Limb (tissue), 2 donors: ENCODE results near the gene OLIG1.

Experiments
- DNase-seq, 2 donors: peaks; one replicate each; pipeline ENCODE4 v3.0.0-alpha.2; 2016; ENCODE audit errors: extremely low spot score in 2 of 2

Gene OLIG1

GRCh38 chr21:33063375-33063883 is 6.5 kb upstream of the OLIG1 start:
- no peak for DNase-seq

- DNase-seq: no peak
Measured at GRCh38 chr21:33063907-33064622, 5.9 kb upstream of the OLIG1 start.

- DNase-seq: no peak
Measured at GRCh38 chr21:33064623-33065390, 5.1 kb upstream of the OLIG1 start.

- no peak for DNase-seq
Measured at GRCh38 chr21:33067043-33067442, 2.9 kb upstream of the OLIG1 start.

- DNase-seq: no peak
Measured at GRCh38 chr21:33067457-33067856, 2.5 kb upstream of the OLIG1 start.

- DNase-seq: no peak
Measured at GRCh38 chr21:33069243-33069642, 698 bp upstream of the OLIG1 start.

GRCh38 chr21:33069645-33069993 is 322 bp upstream of the OLIG1 start:
- no peak for DNase-seq

GRCh38 chr21:33070744-33070997 is 730 bp downstream of the OLIG1 start:
- DNase-seq: no peak

- peak in 1 of 2 donors; percentile 52 for DNase-seq
Measured at GRCh38 chr21:33070998-33071769, 1.2 kb downstream of the OLIG1 start.

- peak in 1 of 2 donors; percentile 55 for DNase-seq
Measured at GRCh38 chr21:33071770-33072306, 1.9 kb downstream of the OLIG1 start.

GRCh38 chr21:33073636-33074035 is 3.7 kb downstream of the OLIG1 start:
- DNase-seq: no peak

- peak in 1 of 2 donors; percentile 13 for DNase-seq
Measured at GRCh38 chr21:33075128-33075527, 5.2 kb downstream of the OLIG1 start.

- no peak for DNase-seq
Measured at GRCh38 chr21:33075596-33076195, 5.8 kb downstream of the OLIG1 start.

- no peak for DNase-seq
Measured at GRCh38 chr21:33076600-33077329, 6.8 kb downstream of the OLIG1 start.

- DNase-seq: no peak
Measured at GRCh38 chr21:33078907-33079582, 9.1 kb downstream of the OLIG1 start.

GRCh38 chr21:33080376-33080775 is 10.4 kb downstream of the OLIG1 start:
- no peak for DNase-seq

GRCh38 chr21:33080776-33081175 is 10.8 kb downstream of the OLIG1 start:
- DNase-seq: no peak

GRCh38 chr21:33088384-33088783 is 18.4 kb downstream of the OLIG1 start:
- no peak for DNase-seq

- no peak for DNase-seq
Measured at GRCh38 chr21:33089395-33090119, 19.6 kb downstream of the OLIG1 start.

GRCh38 chr21:33096426-33096825 is 26.5 kb downstream of the OLIG1 start:
- no peak for DNase-seq
